ENCODE results near the gene SFMBT1. TPM values are rescaled to one million over a fixed set of nuclear protein-coding genes. Genes with fewer than 3 reads are reported as not detected.

SFMBT1 gene
- total and polyA plus RNA-seq, 4 donors, result 4.4 to 17.8 (median 10.4) TPM

- H3K9ac ChIP-seq (ENCODE audit: low read depth in 1 of 2, low read length in 2 of 2), result no peak overlapping the region
- no peak overlapping the region for H3K4me3 ChIP-seq (ENCODE audit: low read depth in 1 of 3, low read length in 3 of 3)
Measured at GRCh38 chr3:52874864-52875587, 170.8 kb downstream of the SFMBT1 start.

DNA sequence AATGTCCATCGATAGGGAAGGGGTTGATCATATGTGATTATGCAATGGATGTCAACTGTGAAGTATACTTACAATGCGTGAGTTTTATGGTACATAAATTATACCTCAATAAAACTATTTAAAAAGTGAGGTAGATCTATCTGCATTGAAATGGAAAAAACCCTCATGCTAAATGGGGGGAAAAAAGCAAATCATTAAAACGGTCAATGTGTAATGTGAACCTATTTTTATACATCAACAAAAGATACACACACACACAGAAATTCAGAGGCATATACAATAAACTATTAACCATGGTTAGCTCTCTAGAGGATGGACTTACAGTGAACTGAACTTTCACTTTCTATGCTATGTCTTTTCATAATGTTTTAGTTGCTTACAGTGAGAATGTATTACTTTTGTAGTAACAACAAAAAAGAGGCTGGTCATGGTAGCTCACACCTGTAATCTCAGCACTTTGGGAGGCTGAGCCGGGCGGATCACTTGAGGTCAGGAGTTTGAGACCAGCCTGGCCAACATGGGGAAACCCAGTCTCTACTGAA, 171.6 kb downstream of the SFMBT1 start:
- TF ChIP-seq RXRA (IDR thresholded peaks at IDR 0.05), result no peak
- TF ChIP-seq, protein P1, sequence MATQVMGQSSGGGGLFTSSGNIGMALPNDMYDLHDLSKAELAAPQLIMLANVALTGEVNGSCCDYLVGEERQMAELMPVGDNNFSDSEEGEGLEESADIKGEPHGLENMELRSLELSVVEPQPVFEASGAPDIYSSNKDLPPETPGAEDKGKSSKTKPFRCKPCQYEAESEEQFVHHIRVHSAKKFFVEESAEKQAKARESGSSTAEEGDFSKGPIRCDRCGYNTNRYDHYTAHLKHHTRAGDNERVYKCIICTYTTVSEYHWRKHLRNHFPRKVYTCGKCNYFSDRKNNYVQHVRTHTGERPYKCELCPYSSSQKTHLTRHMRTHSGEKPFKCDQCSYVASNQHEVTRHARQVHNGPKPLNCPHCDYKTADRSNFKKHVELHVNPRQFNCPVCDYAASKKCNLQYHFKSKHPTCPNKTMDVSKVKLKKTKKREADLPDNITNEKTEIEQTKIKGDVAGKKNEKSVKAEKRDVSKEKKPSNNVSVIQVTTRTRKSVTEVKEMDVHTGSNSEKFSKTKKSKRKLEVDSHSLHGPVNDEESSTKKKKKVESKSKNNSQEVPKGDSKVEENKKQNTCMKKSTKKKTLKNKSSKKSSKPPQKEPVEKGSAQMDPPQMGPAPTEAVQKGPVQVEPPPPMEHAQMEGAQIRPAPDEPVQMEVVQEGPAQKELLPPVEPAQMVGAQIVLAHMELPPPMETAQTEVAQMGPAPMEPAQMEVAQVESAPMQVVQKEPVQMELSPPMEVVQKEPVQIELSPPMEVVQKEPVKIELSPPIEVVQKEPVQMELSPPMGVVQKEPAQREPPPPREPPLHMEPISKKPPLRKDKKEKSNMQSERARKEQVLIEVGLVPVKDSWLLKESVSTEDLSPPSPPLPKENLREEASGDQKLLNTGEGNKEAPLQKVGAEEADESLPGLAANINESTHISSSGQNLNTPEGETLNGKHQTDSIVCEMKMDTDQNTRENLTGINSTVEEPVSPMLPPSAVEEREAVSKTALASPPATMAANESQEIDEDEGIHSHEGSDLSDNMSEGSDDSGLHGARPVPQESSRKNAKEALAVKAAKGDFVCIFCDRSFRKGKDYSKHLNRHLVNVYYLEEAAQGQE (IDR thresholded peaks at IDR 0.05), result no peak
- TF ChIP-seq YY1 (IDR thresholded peaks at IDR 0.05), result no peak
- TF ChIP-seq, protein P2, sequence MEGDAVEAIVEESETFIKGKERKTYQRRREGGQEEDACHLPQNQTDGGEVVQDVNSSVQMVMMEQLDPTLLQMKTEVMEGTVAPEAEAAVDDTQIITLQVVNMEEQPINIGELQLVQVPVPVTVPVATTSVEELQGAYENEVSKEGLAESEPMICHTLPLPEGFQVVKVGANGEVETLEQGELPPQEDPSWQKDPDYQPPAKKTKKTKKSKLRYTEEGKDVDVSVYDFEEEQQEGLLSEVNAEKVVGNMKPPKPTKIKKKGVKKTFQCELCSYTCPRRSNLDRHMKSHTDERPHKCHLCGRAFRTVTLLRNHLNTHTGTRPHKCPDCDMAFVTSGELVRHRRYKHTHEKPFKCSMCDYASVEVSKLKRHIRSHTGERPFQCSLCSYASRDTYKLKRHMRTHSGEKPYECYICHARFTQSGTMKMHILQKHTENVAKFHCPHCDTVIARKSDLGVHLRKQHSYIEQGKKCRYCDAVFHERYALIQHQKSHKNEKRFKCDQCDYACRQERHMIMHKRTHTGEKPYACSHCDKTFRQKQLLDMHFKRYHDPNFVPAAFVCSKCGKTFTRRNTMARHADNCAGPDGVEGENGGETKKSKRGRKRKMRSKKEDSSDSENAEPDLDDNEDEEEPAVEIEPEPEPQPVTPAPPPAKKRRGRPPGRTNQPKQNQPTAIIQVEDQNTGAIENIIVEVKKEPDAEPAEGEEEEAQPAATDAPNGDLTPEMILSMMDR (IDR thresholded peaks at IDR 0.05; ENCODE audit: low read depth, low read length, missing input control), result no peak
- no peak for TF ChIP-seq HNF4A (conservative IDR thresholded peaks at IDR 0.05)
- TF ChIP-seq NR2F2 (IDR thresholded peaks at IDR 0.05), result no peak
- Histone ChIP-seq H3K9ac (ENCODE audit: low read depth in 1 of 2, low read length in 2 of 2) (no peak overlapping the region), H3K4me3 (ENCODE audit: low read depth in 1 of 3, low read length in 3 of 3) (no peak overlapping the region), H3K36me3 (ENCODE audit: control insufficient read depth in 4 of 4, insufficient read depth in 3 of 4, low read depth in 1 of 4, low read length in 3 of 4) (peaks cover 0 to 3% (median 0%) of the 10 kb centered on the region in 4 donors), H3K27ac (ENCODE audit: low read depth in 1 of 2, low read length in 2 of 2) (no peak overlapping the region), H3K4me1 (ENCODE audit: control insufficient read depth in 4 of 4, insufficient read depth in 4 of 4, low read length in 3 of 4) (peaks cover 0 to 7% (median 1%) of the 10 kb centered on the region in 4 donors), H3K9me3 (ENCODE audit: control insufficient read depth in 4 of 4, low read length in 3 of 4) (no peaks in the 10 kb centered on the region), H3K27me3 (ENCODE audit: control insufficient read depth in 4 of 4, insufficient read depth in 4 of 4, low read length in 3 of 4) (no peaks in the 10 kb centered on the region)
- 85% methylated on average over 5 of the region's 5 CpGs for WGBS
- DNase-seq (ENCODE audit: low spot score), result no peak

More at GRCh38 chr3:52874864-52875587, 170.8 kb downstream of the SFMBT1 start:
- no peak overlapping the region for H3K27ac ChIP-seq (ENCODE audit: low read depth in 1 of 2, low read length in 2 of 2)
- DNase-seq (ENCODE audit: low spot score), result no peak
- no peaks in the 10 kb centered on the region for H3K27me3 ChIP-seq (ENCODE audit: control insufficient read depth in 4 of 4, insufficient read depth in 4 of 4, low read length in 3 of 4)
- H3K4me1 ChIP-seq (ENCODE audit: control insufficient read depth in 4 of 4, insufficient read depth in 4 of 4, low read length in 3 of 4), result peaks cover 0 to 8% (median 1%) of the 10 kb centered on the region in 4 donors
- H3K36me3 ChIP-seq (ENCODE audit: control insufficient read depth in 4 of 4, insufficient read depth in 3 of 4, low read depth in 1 of 4, low read length in 3 of 4), result peaks cover 0 to 3% (median 0%) of the 10 kb centered on the region in 4 donors
- H3K9me3 ChIP-seq (ENCODE audit: control insufficient read depth in 4 of 4, low read length in 3 of 4), result no peaks in the 10 kb centered on the region
- 89% methylated on average over 9 of the region's 9 CpGs for WGBS
- TF ChIP-seq NR2F2 (IDR thresholded peaks at IDR 0.05) (no peak), SP1 (IDR thresholded peaks at IDR 0.05) (no peak), ATF3 (IDR thresholded peaks at IDR 0.05) (no peak)
- TF ChIP-seq, protein P3, sequence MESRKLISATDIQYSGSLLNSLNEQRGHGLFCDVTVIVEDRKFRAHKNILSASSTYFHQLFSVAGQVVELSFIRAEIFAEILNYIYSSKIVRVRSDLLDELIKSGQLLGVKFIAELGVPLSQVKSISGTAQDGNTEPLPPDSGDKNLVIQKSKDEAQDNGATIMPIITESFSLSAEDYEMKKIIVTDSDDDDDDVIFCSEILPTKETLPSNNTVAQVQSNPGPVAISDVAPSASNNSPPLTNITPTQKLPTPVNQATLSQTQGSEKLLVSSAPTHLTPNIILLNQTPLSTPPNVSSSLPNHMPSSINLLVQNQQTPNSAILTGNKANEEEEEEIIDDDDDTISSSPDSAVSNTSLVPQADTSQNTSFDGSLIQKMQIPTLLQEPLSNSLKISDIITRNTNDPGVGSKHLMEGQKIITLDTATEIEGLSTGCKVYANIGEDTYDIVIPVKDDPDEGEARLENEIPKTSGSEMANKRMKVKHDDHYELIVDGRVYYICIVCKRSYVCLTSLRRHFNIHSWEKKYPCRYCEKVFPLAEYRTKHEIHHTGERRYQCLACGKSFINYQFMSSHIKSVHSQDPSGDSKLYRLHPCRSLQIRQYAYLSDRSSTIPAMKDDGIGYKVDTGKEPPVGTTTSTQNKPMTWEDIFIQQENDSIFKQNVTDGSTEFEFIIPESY (IDR thresholded peaks at IDR 0.05), result no peak

All from liver (tissue), 9 donors.